ENCODE data around the gene CDH11. TPM values are rescaled to one million over a fixed set of nuclear protein-coding genes. Genes with fewer than 3 reads are reported as not detected.

The CDH11 gene
- total and polyA plus RNA-seq, 2 experiments from 2014 or later, result 3.5 to 19.6 TPM

GRCh38 chr16:64969221-64969620, 152.6 kb downstream of the CDH11 start:
- no peak for DNase-seq (ENCODE audit: low spot score)
- no peaks in the 10 kb centered on the region for H3K4me1 ChIP-seq (ENCODE audit: insufficient read depth)
- no peak overlapping the region for H3K4me3 Mint-ChIP-seq
- H3F3A ChIP-seq (replicated peaks; ENCODE audit: low read depth), result no peaks in the 10 kb centered on the region
- no peaks in the 10 kb centered on the region for H3K27me3 ChIP-seq (ENCODE audit: insufficient read depth)
- ATAC-seq, result no peak
- no peaks in the 10 kb centered on the region for H3K36me3 Mint-ChIP-seq (ENCODE audit: low read depth)
- H3K36me3 ChIP-seq (ENCODE audit: insufficient read depth), result no peaks in the 10 kb centered on the region
- no peaks in the 10 kb centered on the region for H4K20me1 ChIP-seq (replicated peaks; ENCODE audit: insufficient read depth)
- H3K79me2 ChIP-seq (replicated peaks; ENCODE audit: insufficient read depth), result no peaks in the 10 kb centered on the region
- H3K27me3 Mint-ChIP-seq (ENCODE audit: insufficient read depth, low read depth, poor library complexity), result no peaks in the 10 kb centered on the region
- no peak overlapping the region for H3K4me3 ChIP-seq
- no peak overlapping the region for H2AFZ ChIP-seq
- H3K27ac ChIP-seq (ENCODE audit: low read depth), result no peak overlapping the region
- H3K27ac Mint-ChIP-seq, result no peak overlapping the region
- H3K4me1 Mint-ChIP-seq, result no peaks in the 10 kb centered on the region
- peaks cover 8% of the 10 kb centered on the region for H3K9me2 ChIP-seq (ENCODE audit: insufficient read depth)
- no peaks in the 10 kb centered on the region for H3K9me3 Mint-ChIP-seq
- H3K4me2 ChIP-seq, result no peak overlapping the region
- TF ChIP-seq EZH2 (IDR thresholded peaks at IDR 0.05; ENCODE audit: low read depth, unreplicated experiment), result no peak
- no peak for TF ChIP-seq ZNF114 (CRISPR knock-in tag; IDR thresholded peaks at IDR 0.05)
- TF ChIP-seq STAT1 (IDR thresholded peaks at IDR 0.05; ENCODE audit: unreplicated experiment), result no peak
- no peak for TF ChIP-seq REST (IDR thresholded peaks at IDR 0.05; ENCODE audit: unreplicated experiment)
- TF ChIP-seq EZH2phosphoT487 (IDR thresholded peaks at IDR 0.05; ENCODE audit: unreplicated experiment), result no peak
- no peak for TF ChIP-seq ZNF462 (CRISPR knock-in tag; IDR thresholded peaks at IDR 0.05)
- no peak for TF ChIP-seq CTCF (conservative IDR thresholded peaks at IDR 0.05; ENCODE audit: low read depth in 2 of 2)
- TF ChIP-seq CREB1 (CRISPR knock-in tag; IDR thresholded peaks at IDR 0.05; ENCODE audit: low read depth), result no peak
- TF ChIP-seq NANOG (IDR thresholded peaks at IDR 0.05; ENCODE audit: borderline replicate concordance), result no peak
- TF ChIP-seq ETS1 (IDR thresholded peaks at IDR 0.05), result no peak
- no peak for TF ChIP-seq POLR2AphosphoS5 (IDR thresholded peaks at IDR 0.05; ENCODE audit: low read depth)
- TF ChIP-seq ZNF331 (CRISPR knock-in tag; IDR thresholded peaks at IDR 0.05; ENCODE audit: low read depth), result no peak
- TF ChIP-seq JUNB (IDR thresholded peaks at IDR 0.05; ENCODE audit: unreplicated experiment), result no peak
